A673 (cell line): ENCODE measurements around the gene PRELP.

Source experiments
- CTCF ChIP-seq: fragments of 300-800, 200-600 bp; sonication (generic); conservative IDR thresholded peaks from 2 replicates; pipeline ENCODE4 v1.5.1; 2017; ENCODE audit warnings: low read depth, mild to moderate bottlenecking, antibody characterized with exemption, low read length, moderate library complexity, mixed read lengths
- EZH2 ChIP-seq: fragments of 200-600 bp; sonication (generic); IDR thresholded peaks from 2 replicates; pipeline ENCODE4 v1.6.1; 2017; ENCODE audit warnings: borderline replicate concordance, low read depth, mild to moderate bottlenecking, mixed read lengths, antibody characterized with exemption, low read length; ENCODE audit not compliant: poor library complexity, severe bottlenecking

- no peak for TF ChIP-seq CTCF
- TF ChIP-seq EZH2, result no peak
These were observed 58.9 kb downstream of the PRELP start for GRCh38 chr1:203534526-203534925.
